Tibial nerve (tissue), 4 donors: Measurements from ENCODE around the gene PLA2G2F.

ENCODE experiments used
- EP300 ChIP-seq, 2 donors: sonication (generic); formaldehyde crosslinking; IDR thresholded peaks; one replicate each; pipeline ENCODE4 v1.6.1; 2017; ENCODE audit warnings: antibody characterized with exemption in 2 of 2, mild to moderate bottlenecking in 1 of 2
- POLR2A ChIP-seq, 2 donors: fragments of 450-650 bp; IDR thresholded peaks; one replicate each; pipeline ENCODE4 v1.6.1; 2017; ENCODE audit warnings: antibody characterized with exemption in 2 of 2, mild to moderate bottlenecking in 2 of 2, moderate library complexity in 2 of 2
- TF ChIP-seq, protein P1 (sequence below), 5 experiments: fragments of 200-600 bp in 3 of 5; fragments of 450-650 bp in 2 of 5; sonication (generic) in 3 of 5; IDR thresholded peaks; one replicate each; pipeline ENCODE4 v1.5.1; 2016 to 2019; ENCODE audit warnings: antibody characterized with exemption in 5 of 5, mild to moderate bottlenecking in 3 of 5, moderate library complexity in 2 of 5

DNA sequence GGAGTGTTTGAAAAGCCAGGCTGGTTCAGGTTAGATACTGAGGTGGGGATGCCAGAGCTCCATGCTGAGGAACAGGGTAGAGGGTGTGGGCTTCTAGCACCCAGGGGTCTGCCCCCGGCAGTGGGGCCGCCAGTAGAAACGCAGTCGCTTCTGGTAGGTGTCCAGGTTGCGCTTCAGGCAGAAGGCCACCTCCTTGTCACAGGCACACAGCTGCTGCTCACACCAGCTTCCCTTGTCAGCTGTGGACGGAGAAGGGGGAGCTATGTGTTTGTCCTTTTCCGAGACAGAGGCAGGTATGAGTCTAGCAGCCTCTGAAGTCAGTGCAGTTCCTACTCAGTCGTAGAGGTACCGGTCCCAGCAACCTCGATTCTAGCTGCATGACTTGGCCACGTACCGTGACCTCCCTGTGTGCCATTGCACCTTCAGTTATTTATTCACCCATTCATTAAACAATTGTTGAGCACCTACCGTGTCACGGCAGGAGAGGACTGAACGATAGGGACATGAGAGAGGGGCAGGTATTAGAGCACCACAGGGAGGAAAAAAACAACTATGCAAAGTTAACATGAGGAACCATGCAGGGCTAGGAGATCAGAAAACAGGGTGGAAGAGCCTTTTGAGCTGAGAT is 25.0 kb upstream of the PLA2G2F start:
- no peak for TF ChIP-seq POLR2A (IDR thresholded peaks at IDR 0.05)
- TF ChIP-seq, protein P1, sequence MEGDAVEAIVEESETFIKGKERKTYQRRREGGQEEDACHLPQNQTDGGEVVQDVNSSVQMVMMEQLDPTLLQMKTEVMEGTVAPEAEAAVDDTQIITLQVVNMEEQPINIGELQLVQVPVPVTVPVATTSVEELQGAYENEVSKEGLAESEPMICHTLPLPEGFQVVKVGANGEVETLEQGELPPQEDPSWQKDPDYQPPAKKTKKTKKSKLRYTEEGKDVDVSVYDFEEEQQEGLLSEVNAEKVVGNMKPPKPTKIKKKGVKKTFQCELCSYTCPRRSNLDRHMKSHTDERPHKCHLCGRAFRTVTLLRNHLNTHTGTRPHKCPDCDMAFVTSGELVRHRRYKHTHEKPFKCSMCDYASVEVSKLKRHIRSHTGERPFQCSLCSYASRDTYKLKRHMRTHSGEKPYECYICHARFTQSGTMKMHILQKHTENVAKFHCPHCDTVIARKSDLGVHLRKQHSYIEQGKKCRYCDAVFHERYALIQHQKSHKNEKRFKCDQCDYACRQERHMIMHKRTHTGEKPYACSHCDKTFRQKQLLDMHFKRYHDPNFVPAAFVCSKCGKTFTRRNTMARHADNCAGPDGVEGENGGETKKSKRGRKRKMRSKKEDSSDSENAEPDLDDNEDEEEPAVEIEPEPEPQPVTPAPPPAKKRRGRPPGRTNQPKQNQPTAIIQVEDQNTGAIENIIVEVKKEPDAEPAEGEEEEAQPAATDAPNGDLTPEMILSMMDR (IDR thresholded peaks at IDR 0.05): no peak
- no peak for TF ChIP-seq EP300 (IDR thresholded peaks at IDR 0.05)
